HEK293T (cell line): ENCODE data around the gene PLA1A.

Source experiments
- BHLHE40 ChIP-seq: fragments of 450-650 bp; IDR thresholded peaks from 2 replicates; pipeline ENCODE4 v1.6.1; 2016; ENCODE audit warnings: mild to moderate bottlenecking, moderate library complexity, borderline replicate concordance
- ELF4 ChIP-seq: fragments of 450-650 bp; IDR thresholded peaks from 2 replicates; pipeline ENCODE4 v1.6.1; 2017; ENCODE audit warnings: antibody characterized with exemption
- FOXA1 ChIP-seq: fragments of 450-650 bp; IDR thresholded peaks from 2 replicates; pipeline ENCODE4 v1.6.1; 2016; ENCODE audit warnings: mild to moderate bottlenecking
- FOXK2 ChIP-seq: fragments of 450-650 bp; IDR thresholded peaks from 2 replicates; pipeline ENCODE4 v1.6.1; 2016; ENCODE audit warnings: mild to moderate bottlenecking
- FOXM1 ChIP-seq: fragments of 450-650 bp; IDR thresholded peaks from 2 replicates; pipeline ENCODE4 v1.6.1; 2017; ENCODE audit warnings: mild to moderate bottlenecking, borderline replicate concordance
- HDGF ChIP-seq: fragments of 450-650 bp; IDR thresholded peaks from 2 replicates; pipeline ENCODE4 v1.6.1; 2017; ENCODE audit warnings: antibody characterized with exemption, borderline replicate concordance
- L3MBTL2 ChIP-seq: fragments of 450-650 bp; conservative IDR thresholded peaks from 2 replicates; pipeline ENCODE4 v1.6.1; 2016; ENCODE audit warnings: mild to moderate bottlenecking
- LEF1 ChIP-seq: fragments of 450-650 bp; IDR thresholded peaks from 2 replicates; pipeline ENCODE4 v1.6.1; 2017; ENCODE audit warnings: mild to moderate bottlenecking, borderline replicate concordance
- NFRKB ChIP-seq: fragments of 450-650 bp; IDR thresholded peaks from 2 replicates; pipeline ENCODE4 v1.6.1; 2016; ENCODE audit warnings: mild to moderate bottlenecking, moderate library complexity
- SP1 ChIP-seq: fragments of 450-650 bp; IDR thresholded peaks from 2 replicates; pipeline ENCODE4 v1.6.1; 2017
- SUZ12 ChIP-seq: fragments of 450-650 bp; IDR thresholded peaks from 2 replicates; pipeline ENCODE4 v1.6.1; 2016; ENCODE audit warnings: mild to moderate bottlenecking
- TARDBP ChIP-seq: fragments of 450-650 bp; IDR thresholded peaks from 2 replicates; pipeline ENCODE4 v1.6.1; 2016
- ZNF384 ChIP-seq: fragments of 450-650 bp; IDR thresholded peaks from 2 replicates; pipeline ENCODE4 v1.6.1; 2016
- TF ChIP-seq, protein P1 (sequence below): fragments of 450-650 bp; IDR thresholded peaks from 2 replicates; pipeline ENCODE4 v1.6.1; 2016

DNA sequence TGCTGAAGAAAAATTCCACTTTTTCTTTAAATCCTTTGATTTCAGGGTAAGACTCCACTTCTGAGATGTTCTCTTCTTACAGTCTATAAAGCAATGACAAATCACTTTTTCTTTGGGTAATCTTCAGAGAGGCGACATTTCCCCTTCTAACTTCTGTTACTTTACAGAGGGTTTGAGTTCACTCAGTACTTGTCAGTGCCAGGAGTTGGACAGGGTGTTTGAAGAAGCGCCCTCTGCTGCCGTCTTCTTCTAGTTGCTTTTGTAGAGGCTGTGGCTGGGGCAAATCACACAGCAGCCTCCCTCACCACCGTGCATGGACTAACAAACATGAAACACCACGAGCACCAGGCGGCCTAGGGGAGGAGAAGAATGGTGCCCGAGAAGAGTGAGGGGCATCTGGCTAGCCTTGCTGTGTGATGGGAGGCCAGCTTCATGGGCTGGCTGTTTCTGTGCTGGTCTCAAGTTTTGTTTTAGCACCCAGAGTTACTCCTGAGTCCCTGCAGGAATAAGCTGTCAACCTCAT is 38.2 kb upstream of the PLA1A start, which contains the start of gene CD80:
- TF ChIP-seq SP1 (no peak), BHLHE40 (no peak), LEF1 (no peak), FOXA1 (no peak), L3MBTL2 (no peak), SUZ12 (no peak), FOXK2 (no peak), HDGF (no peak), ELF4 (no peak), FOXM1 (no peak), TARDBP (no peak), NFRKB (no peak), ZNF384 (no peak)
- TF ChIP-seq, protein P1, sequence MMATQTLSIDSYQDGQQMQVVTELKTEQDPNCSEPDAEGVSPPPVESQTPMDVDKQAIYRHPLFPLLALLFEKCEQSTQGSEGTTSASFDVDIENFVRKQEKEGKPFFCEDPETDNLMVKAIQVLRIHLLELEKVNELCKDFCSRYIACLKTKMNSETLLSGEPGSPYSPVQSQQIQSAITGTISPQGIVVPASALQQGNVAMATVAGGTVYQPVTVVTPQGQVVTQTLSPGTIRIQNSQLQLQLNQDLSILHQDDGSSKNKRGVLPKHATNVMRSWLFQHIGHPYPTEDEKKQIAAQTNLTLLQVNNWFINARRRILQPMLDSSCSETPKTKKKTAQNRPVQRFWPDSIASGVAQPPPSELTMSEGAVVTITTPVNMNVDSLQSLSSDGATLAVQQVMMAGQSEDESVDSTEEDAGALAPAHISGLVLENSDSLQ = no peak
